NCI-H1436 (cell line): ENCODE measurements around the gene RELL1.

Experiments
- DNase-seq: peaks from one replicate; lab custom pipeline; 2025; lab: John Stamatoyannopoulos, UW

Gene RELL1

GRCh38 chr4:37665333-37666320 is 20.5 kb downstream of the RELL1 start:
- no peak for DNase-seq

- DNase-seq, result no peak
Measured at GRCh38 chr4:37664696-37665095, 21.5 kb downstream of the RELL1 start.

- no peak for DNase-seq
Measured at GRCh38 chr4:37663552-37663951, 22.6 kb downstream of the RELL1 start.

- DNase-seq, result no peak
Measured at GRCh38 chr4:37662861-37663390, 23.2 kb downstream of the RELL1 start.

GRCh38 chr4:37662251-37662650 is 23.9 kb downstream of the RELL1 start:
- DNase-seq, result no peak

GRCh38 chr4:37661772-37662171 is 24.4 kb downstream of the RELL1 start:
- DNase-seq, result no peak

GRCh38 chr4:37659696-37660095 is 26.5 kb downstream of the RELL1 start:
- no peak for DNase-seq

- no peak for DNase-seq
Measured at GRCh38 chr4:37656649-37657048, 29.5 kb downstream of the RELL1 start.

GRCh38 chr4:37653601-37654000 is 32.6 kb downstream of the RELL1 start:
- DNase-seq, result no peak

- DNase-seq, result no peak
Measured at GRCh38 chr4:37652747-37653527, 33.2 kb downstream of the RELL1 start.

- DNase-seq, result no peak
Measured at GRCh38 chr4:37651781-37652377, 34.3 kb downstream of the RELL1 start.

GRCh38 chr4:37650481-37650880 is 35.7 kb downstream of the RELL1 start:
- no peak for DNase-seq

- DNase-seq, result no peak
Measured at GRCh38 chr4:37649268-37649667, 36.9 kb downstream of the RELL1 start.

GRCh38 chr4:37648084-37648817 is 37.9 kb downstream of the RELL1 start:
- no peak for DNase-seq

- DNase-seq, result no peak
Measured at GRCh38 chr4:37646247-37646646, 39.9 kb downstream of the RELL1 start.

- no peak for DNase-seq
Measured at GRCh38 chr4:37645736-37646135, 40.4 kb downstream of the RELL1 start.

GRCh38 chr4:37644962-37645361 is 41.2 kb downstream of the RELL1 start:
- DNase-seq, result no peak

- DNase-seq, result no peak
Measured at GRCh38 chr4:37641886-37642849, 44.0 kb downstream of the RELL1 start.

GRCh38 chr4:37641352-37641751 is 44.8 kb downstream of the RELL1 start:
- no peak for DNase-seq

GRCh38 chr4:37639551-37640285 is 46.5 kb downstream of the RELL1 start:
- DNase-seq, result no peak
